WTC11 (cell line): ENCODE results near the gene METTL24.

Experiments used
- CREB1 ChIP-seq: sonication (generic); formaldehyde crosslinking; IDR thresholded peaks from 2 replicates; pipeline ENCODE4 v1.8.0; 2023; ENCODE audit warnings: mild to moderate bottlenecking, missing genetic modification reagents
- E2F5 ChIP-seq: sonication (generic); formaldehyde crosslinking; IDR thresholded peaks from 2 replicates; pipeline ENCODE4 v1.8.1; 2022; ENCODE audit warnings: mild to moderate bottlenecking, moderate library complexity, missing genetic modification reagents
- ELF4 ChIP-seq: sonication (generic); formaldehyde crosslinking; IDR thresholded peaks from 2 replicates; pipeline ENCODE4 v1.8.1; 2022; ENCODE audit warnings: low read depth, mild to moderate bottlenecking, moderate library complexity, missing genetic modification reagents
- ZNF232 ChIP-seq: sonication (generic); formaldehyde crosslinking; IDR thresholded peaks from 2 replicates; pipeline ENCODE4 v1.8.0; 2022; ENCODE audit warnings: mild to moderate bottlenecking, missing genetic modification reagents
- ZNF423 ChIP-seq: fragments of 250-450 bp; sonication (Bioruptor Pico); IDR thresholded peaks from 2 replicates; pipeline ENCODE4 v2.1.2; 2022; ENCODE audit warnings: mild to moderate bottlenecking, moderate library complexity
- TF ChIP-seq, protein P1 (sequence below): fragments of 200-600 bp; IDR thresholded peaks from 2 replicates; pipeline ENCODE4 v1.8.0; 2022; ENCODE audit warnings: antibody characterized with exemption

GRCh38 chr6:110401585-110402176, 43.5 kb upstream of the METTL24 start:
- TF ChIP-seq CREB1 (CRISPR knock-in tag) = no peak
- no peak for TF ChIP-seq ZNF232 (CRISPR knock-in tag)
- TF ChIP-seq, protein P1, sequence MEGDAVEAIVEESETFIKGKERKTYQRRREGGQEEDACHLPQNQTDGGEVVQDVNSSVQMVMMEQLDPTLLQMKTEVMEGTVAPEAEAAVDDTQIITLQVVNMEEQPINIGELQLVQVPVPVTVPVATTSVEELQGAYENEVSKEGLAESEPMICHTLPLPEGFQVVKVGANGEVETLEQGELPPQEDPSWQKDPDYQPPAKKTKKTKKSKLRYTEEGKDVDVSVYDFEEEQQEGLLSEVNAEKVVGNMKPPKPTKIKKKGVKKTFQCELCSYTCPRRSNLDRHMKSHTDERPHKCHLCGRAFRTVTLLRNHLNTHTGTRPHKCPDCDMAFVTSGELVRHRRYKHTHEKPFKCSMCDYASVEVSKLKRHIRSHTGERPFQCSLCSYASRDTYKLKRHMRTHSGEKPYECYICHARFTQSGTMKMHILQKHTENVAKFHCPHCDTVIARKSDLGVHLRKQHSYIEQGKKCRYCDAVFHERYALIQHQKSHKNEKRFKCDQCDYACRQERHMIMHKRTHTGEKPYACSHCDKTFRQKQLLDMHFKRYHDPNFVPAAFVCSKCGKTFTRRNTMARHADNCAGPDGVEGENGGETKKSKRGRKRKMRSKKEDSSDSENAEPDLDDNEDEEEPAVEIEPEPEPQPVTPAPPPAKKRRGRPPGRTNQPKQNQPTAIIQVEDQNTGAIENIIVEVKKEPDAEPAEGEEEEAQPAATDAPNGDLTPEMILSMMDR = no peak
- TF ChIP-seq E2F5 (CRISPR knock-in tag) = no peak
- no peak for TF ChIP-seq ELF4 (CRISPR knock-in tag)
- TF ChIP-seq ZNF423 (CRISPR knock-in tag) = no peak
